ENCODE data around the gene HAUS8.

GRCh38 chr19:17025991-17026658 lies 49.1 kb downstream of the HAUS8 start:
- TF ChIP-seq CTCF (IDR thresholded peaks at IDR 0.05) (no peak), POLR2A (IDR thresholded peaks at IDR 0.05) (no peak)
